ENCODE measurements around the gene APMAP.

DNA sequence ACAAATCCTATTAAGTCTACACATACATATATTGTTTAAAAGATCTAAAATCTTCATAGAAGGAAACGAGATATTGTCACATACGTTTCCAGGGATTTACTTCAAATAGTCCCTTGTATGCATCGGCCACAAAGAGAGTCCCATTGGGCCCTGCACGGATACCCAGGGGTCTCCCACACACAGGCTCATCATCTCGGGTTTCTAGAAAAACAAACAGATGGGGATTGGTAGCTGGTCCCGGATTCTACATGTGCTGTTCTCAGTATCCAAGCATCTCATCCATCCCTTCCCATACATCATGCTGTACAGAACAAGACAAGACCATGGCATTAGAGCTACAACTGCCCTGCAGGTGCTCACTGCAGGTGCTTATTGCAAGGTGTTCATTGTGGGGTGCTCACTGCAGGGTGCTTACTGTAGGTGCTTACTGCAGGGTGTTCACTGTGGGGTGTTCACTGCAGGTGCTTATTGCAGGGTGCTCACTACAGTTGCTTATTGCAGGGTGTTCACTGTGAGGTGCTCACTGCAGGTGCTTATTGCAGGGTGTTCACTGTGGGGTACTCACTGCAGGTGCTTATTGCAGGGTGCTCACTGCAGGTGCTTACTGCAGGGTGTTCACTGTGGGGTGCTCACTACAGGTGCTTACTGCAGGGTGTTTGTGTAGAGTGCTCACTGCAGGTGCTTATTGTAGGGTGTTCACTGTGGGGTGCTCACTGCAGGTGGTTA lies 21.0 kb downstream of the APMAP start:
- no peak for TF ChIP-seq SIN3A (IDR thresholded peaks at IDR 0.05; ENCODE audit: borderline replicate concordance, low read depth, low read length)
- no peak for TF ChIP-seq CHD2 (IDR thresholded peaks at IDR 0.05; ENCODE audit: low read length, partially characterized antibody)
- TF ChIP-seq, protein P1, sequence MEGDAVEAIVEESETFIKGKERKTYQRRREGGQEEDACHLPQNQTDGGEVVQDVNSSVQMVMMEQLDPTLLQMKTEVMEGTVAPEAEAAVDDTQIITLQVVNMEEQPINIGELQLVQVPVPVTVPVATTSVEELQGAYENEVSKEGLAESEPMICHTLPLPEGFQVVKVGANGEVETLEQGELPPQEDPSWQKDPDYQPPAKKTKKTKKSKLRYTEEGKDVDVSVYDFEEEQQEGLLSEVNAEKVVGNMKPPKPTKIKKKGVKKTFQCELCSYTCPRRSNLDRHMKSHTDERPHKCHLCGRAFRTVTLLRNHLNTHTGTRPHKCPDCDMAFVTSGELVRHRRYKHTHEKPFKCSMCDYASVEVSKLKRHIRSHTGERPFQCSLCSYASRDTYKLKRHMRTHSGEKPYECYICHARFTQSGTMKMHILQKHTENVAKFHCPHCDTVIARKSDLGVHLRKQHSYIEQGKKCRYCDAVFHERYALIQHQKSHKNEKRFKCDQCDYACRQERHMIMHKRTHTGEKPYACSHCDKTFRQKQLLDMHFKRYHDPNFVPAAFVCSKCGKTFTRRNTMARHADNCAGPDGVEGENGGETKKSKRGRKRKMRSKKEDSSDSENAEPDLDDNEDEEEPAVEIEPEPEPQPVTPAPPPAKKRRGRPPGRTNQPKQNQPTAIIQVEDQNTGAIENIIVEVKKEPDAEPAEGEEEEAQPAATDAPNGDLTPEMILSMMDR (IDR thresholded peaks at IDR 0.05), result no peak
- TF ChIP-seq REST (IDR thresholded peaks at IDR 0.05; ENCODE audit: low read depth, low read length), result no peak
- TF ChIP-seq JUND (IDR thresholded peaks at IDR 0.05), result no peak
- no peak for TF ChIP-seq MXI1 (IDR thresholded peaks at IDR 0.05; ENCODE audit: low read depth, low read length)
- TF ChIP-seq, protein P2, sequence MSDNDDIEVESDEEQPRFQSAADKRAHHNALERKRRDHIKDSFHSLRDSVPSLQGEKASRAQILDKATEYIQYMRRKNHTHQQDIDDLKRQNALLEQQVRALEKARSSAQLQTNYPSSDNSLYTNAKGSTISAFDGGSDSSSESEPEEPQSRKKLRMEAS (IDR thresholded peaks at IDR 0.05; ENCODE audit: low read depth), result no peak
- TF ChIP-seq POLR2AphosphoS5 (IDR thresholded peaks at IDR 0.05; ENCODE audit: low read depth, low read length), result no peak
- no peak for TF ChIP-seq RCOR1 (IDR thresholded peaks at IDR 0.05; ENCODE audit: low read length)
- TF ChIP-seq EZH2phosphoT487 (IDR thresholded peaks at IDR 0.05; ENCODE audit: borderline replicate concordance, low read depth), result no peak
- TF ChIP-seq SMC3 (IDR thresholded peaks at IDR 0.05; ENCODE audit: low read depth, low read length), result no peak
